Measurements from ENCODE around the gene LBR.

Gene LBR

GRCh38 chr1:225446595-225446960 lies 18.7 kb upstream of the LBR start:
- TF ChIP-seq CTCF (conservative IDR thresholded peaks at IDR 0.05): no peak
- peak overlapping the region; percentile 71 for H3K27ac ChIP-seq

GRCh38 chr1:225445639-225446594 lies 18.1 kb upstream of the LBR start:
- no peak for TF ChIP-seq CTCF (conservative IDR thresholded peaks at IDR 0.05)
- peak overlapping the region; percentile 71 for H3K27ac ChIP-seq

- TF ChIP-seq CTCF (conservative IDR thresholded peaks at IDR 0.05): no peak
- no peak overlapping the region for H3K27ac ChIP-seq
Measured at GRCh38 chr1:225442123-225442505, 14.3 kb upstream of the LBR start.

- no peak overlapping the region for H3K27ac ChIP-seq
- TF ChIP-seq CTCF (conservative IDR thresholded peaks at IDR 0.05): peak; percentile 58
Measured at GRCh38 chr1:225441314-225442122, 13.7 kb upstream of the LBR start.

GRCh38 chr1:225440380-225441221 lies 12.8 kb upstream of the LBR start:
- H3K27ac ChIP-seq: no peak overlapping the region
- TF ChIP-seq CTCF (conservative IDR thresholded peaks at IDR 0.05): no peak

- H3K27ac ChIP-seq: no peak overlapping the region
- TF ChIP-seq CTCF (conservative IDR thresholded peaks at IDR 0.05): peak; percentile 55
Measured at GRCh38 chr1:225437710-225438437, 10.0 kb upstream of the LBR start.
